HL-60 (cell line): ENCODE measurements around the gene KMT2C.

Experiments used
- CTCF ChIP-seq: IDR thresholded peaks from one replicate; pipeline ENCODE4 v1.5.1; 2011; ENCODE audit warnings: low read length, control low read depth, inconsistent platforms; ENCODE audit not compliant: insufficient read depth
- POLR2AphosphoS5 ChIP-seq: IDR thresholded peaks from 2 replicates; pipeline ENCODE4 v1.6.1; 2012; ENCODE audit warnings: low read depth
- REST ChIP-seq: IDR thresholded peaks from 2 replicates; pipeline ENCODE4 v1.6.1; 2012; ENCODE audit warnings: low read depth; ENCODE audit not compliant: insufficient replicate concordance
- SPI1 ChIP-seq: IDR thresholded peaks from 2 replicates; pipeline ENCODE4 v1.6.1; 2012; ENCODE audit warnings: low read depth, mild to moderate bottlenecking, borderline replicate concordance

- no peak for TF ChIP-seq REST
- TF ChIP-seq CTCF: no peak
- TF ChIP-seq POLR2AphosphoS5: no peak
- TF ChIP-seq SPI1: no peak
Measured at GRCh38 chr7:152333134-152333533, 102.7 kb downstream of the KMT2C start.
